ENCODE data around the gene OGFOD3.

- TF ChIP-seq POLR2A (IDR thresholded peaks at IDR 0.05) (no peak), CTCF (IDR thresholded peaks at IDR 0.05) (no peak)
Measured at GRCh38 chr17:82374626-82375331, 43.6 kb downstream of the OGFOD3 start.
